Measurements from ENCODE around the gene SOWAHA. TPM values are rescaled to one million over a fixed set of nuclear protein-coding genes. Genes with fewer than 3 reads are reported as not detected.

SOWAHA gene
- total RNA-seq, 2 donors from 2014 or later = 0.13 TPM; not detected in 1

- no peaks in the 10 kb centered on the region for H3K9me3 ChIP-seq (ENCODE audit: control insufficient read depth, low read length)
- H3K4me3 ChIP-seq (ENCODE audit: low read length) = no peak overlapping the region
- no peak overlapping the region for H3K27ac ChIP-seq (ENCODE audit: low read depth, low read length)
- no peak for TF ChIP-seq CTCF (conservative IDR thresholded peaks at IDR 0.05)
- WGBS, 2 experiments (ENCODE audit: insufficient coverage in 1 of 2, insufficient read length in 1 of 2) = 90 to 95% methylated on average over 2 of the region's 2 CpGs
- H3K36me3 ChIP-seq (ENCODE audit: control insufficient read depth, insufficient read depth, low read length) = peaks cover 24% of the 10 kb centered on the region
- H3K9ac ChIP-seq (ENCODE audit: extremely low read depth, low read length, poor library complexity, severe bottlenecking) = no peak overlapping the region
- Mint-ChIP-seq H3K4me3 (no peak overlapping the region), H3K4me1 (peaks cover 9% of the 10 kb centered on the region), H3K27me3 (ENCODE audit: insufficient read depth) (no peaks in the 10 kb centered on the region), H3K36me3 (ENCODE audit: low read depth) (peaks cover 13% of the 10 kb centered on the region), H3K9me3 (no peaks in the 10 kb centered on the region), H3K27ac (no peak overlapping the region)
- no peak for DNase-seq
- H3K4me1 ChIP-seq (ENCODE audit: control insufficient read depth, insufficient read depth, low read length) = peaks cover 6% of the 10 kb centered on the region
- no peaks in the 10 kb centered on the region for H3K27me3 ChIP-seq (ENCODE audit: control insufficient read depth, insufficient read depth, low read length, poor library complexity, severe bottlenecking)
Measured at GRCh38 chr5:132767150-132767549, 46.0 kb upstream of the SOWAHA start.

GRCh38 chr5:132768485-132768868 lies 44.6 kb upstream of the SOWAHA start:
- no peak for TF ChIP-seq CTCF (conservative IDR thresholded peaks at IDR 0.05)
- no peak overlapping the region for H3K27ac ChIP-seq (ENCODE audit: low read depth, low read length)
- peak overlapping the region; percentile 7 for H3K27ac Mint-ChIP-seq
- H3K4me1 ChIP-seq (ENCODE audit: control insufficient read depth, insufficient read depth, low read length) = peaks cover 6% of the 10 kb centered on the region
- H3K9me3 Mint-ChIP-seq = no peaks in the 10 kb centered on the region
- H3K9me3 ChIP-seq (ENCODE audit: control insufficient read depth, low read length) = no peaks in the 10 kb centered on the region
- 93 to 98% methylated on average over 3 of the region's 3 CpGs for WGBS, 2 experiments (ENCODE audit: insufficient coverage in 1 of 2, insufficient read length in 1 of 2)
- H3K36me3 Mint-ChIP-seq (ENCODE audit: low read depth) = peaks cover 8% of the 10 kb centered on the region
- H3K4me3 Mint-ChIP-seq = no peak overlapping the region
- DNase-seq = no peak
- no peaks in the 10 kb centered on the region for H3K27me3 Mint-ChIP-seq (ENCODE audit: insufficient read depth)
- H3K4me1 Mint-ChIP-seq = peaks cover 9% of the 10 kb centered on the region
- H3K4me3 ChIP-seq (ENCODE audit: low read length) = no peak overlapping the region
- no peaks in the 10 kb centered on the region for H3K27me3 ChIP-seq (ENCODE audit: control insufficient read depth, insufficient read depth, low read length, poor library complexity, severe bottlenecking)
- peaks cover 14% of the 10 kb centered on the region for H3K36me3 ChIP-seq (ENCODE audit: control insufficient read depth, insufficient read depth, low read length)
- no peak overlapping the region for H3K9ac ChIP-seq (ENCODE audit: extremely low read depth, low read length, poor library complexity, severe bottlenecking)

- H3K4me3 Mint-ChIP-seq = no peak overlapping the region
- TF ChIP-seq CTCF (conservative IDR thresholded peaks at IDR 0.05) = no peak
- DNase-seq = peak; percentile 72
Measured at GRCh38 chr5:132770476-132771159, 42.5 kb upstream of the SOWAHA start.

More at GRCh38 chr5:132770476-132771159, 42.5 kb upstream of the SOWAHA start:
- Histone ChIP-seq H3K4me3 (ENCODE audit: low read length) (no peak overlapping the region), H3K27me3 (ENCODE audit: control insufficient read depth, insufficient read depth, low read length, poor library complexity, severe bottlenecking) (no peaks in the 10 kb centered on the region), H3K36me3 (ENCODE audit: control insufficient read depth, insufficient read depth, low read length) (no peaks in the 10 kb centered on the region), H3K9ac (ENCODE audit: extremely low read depth, low read length, poor library complexity, severe bottlenecking) (peak overlapping the region; percentile 19), H3K27ac (ENCODE audit: low read depth, low read length) (no peak overlapping the region), H3K9me3 (ENCODE audit: control insufficient read depth, low read length) (no peaks in the 10 kb centered on the region), H3K4me1 (ENCODE audit: control insufficient read depth, insufficient read depth, low read length) (peaks cover 6% of the 10 kb centered on the region)
- H3K27me3 Mint-ChIP-seq (ENCODE audit: insufficient read depth) = peaks cover 10% of the 10 kb centered on the region
- peaks cover 9% of the 10 kb centered on the region for H3K4me1 Mint-ChIP-seq
- H3K9me3 Mint-ChIP-seq = no peaks in the 10 kb centered on the region
- 79 to 88% methylated on average over 7 to 8 of the region's 8 CpGs for WGBS, 2 experiments (ENCODE audit: insufficient coverage in 1 of 2, insufficient read length in 1 of 2)
- no peaks in the 10 kb centered on the region for H3K36me3 Mint-ChIP-seq (ENCODE audit: low read depth)
- H3K27ac Mint-ChIP-seq = peak overlapping the region; percentile 88
